CD4-positive, CD25-positive, alpha-beta regulatory T cell (primary cell): ENCODE results near the gene LRRC42. TPM values are rescaled to one million over a fixed set of nuclear protein-coding genes. Genes with fewer than 3 reads are reported as not detected.

Experiments used
- ATAC-seq, 2 donors: fragments of 150-1000 bp; cut with Tn5 transposase; one replicate each; pipeline ENCODE4 v1.10.0; 2021; ENCODE audit warnings: low read depth in 2 of 2, moderate number of reproducible peaks in 2 of 2, moderate library complexity in 1 of 2
- DNase-seq, 3 donors: peaks; one replicate each; pipeline versions ENCODE4 v3.0.0 to v3.0.0-alpha.2; 2012 to 2022; ENCODE audit warnings: mixed read lengths in 1 of 3
- H3K27ac ChIP-seq: one replicate; pipeline ENCODE4 v1.7.0; 2013; ENCODE audit warnings: mild to moderate bottlenecking, low read length; ENCODE audit not compliant: insufficient read depth, poor library complexity, severe bottlenecking
- H3K27me3 ChIP-seq: one replicate; pipeline ENCODE4 v1.7.0; 2013; ENCODE audit warnings: low read length; ENCODE audit not compliant: control insufficient read depth, insufficient read depth
- H3K36me3 ChIP-seq: one replicate; pipeline ENCODE4 v1.7.0; 2013; ENCODE audit warnings: mild to moderate bottlenecking, low read length, moderate library complexity; ENCODE audit not compliant: control insufficient read depth, insufficient read depth
- H3K4me1 ChIP-seq: 2 replicates; pipeline ENCODE4 v1.7.0; 2013; ENCODE audit warnings: mild to moderate bottlenecking, low read length; ENCODE audit not compliant: insufficient read depth, control insufficient read depth, poor library complexity, severe bottlenecking
- H3K4me3 ChIP-seq: one replicate; pipeline ENCODE4 v1.7.0; 2013; ENCODE audit warnings: low read depth, mild to moderate bottlenecking, low read length, moderate library complexity
- H3K9me3 ChIP-seq, 2 experiments: 1 replicate in 1 of 2; 2 replicates in 1 of 2; pipeline ENCODE4 v1.7.0; 2013; ENCODE audit warnings: low read length in 2 of 2, mild to moderate bottlenecking in 1 of 2, moderate library complexity in 1 of 2; ENCODE audit not compliant: control insufficient read depth in 2 of 2
- H3K27ac Mint-ChIP-seq, 3 donors: one replicate each; pipeline ENCODE4 v1.8.0; 2020 to 2022; ENCODE audit warnings: mild to moderate bottlenecking in 3 of 3, mixed read lengths in 3 of 3, moderate library complexity in 2 of 3
- H3K27me3 Mint-ChIP-seq: one replicate; pipeline ENCODE4 v1.8.0; 2022; ENCODE audit warnings: mild to moderate bottlenecking, mixed read lengths
- H3K36me3 Mint-ChIP-seq: one replicate; pipeline ENCODE4 v1.8.0; 2020; ENCODE audit warnings: mixed read lengths
- H3K4me1 Mint-ChIP-seq, 4 donors: one replicate each; pipeline ENCODE4 v1.8.0; 2020 to 2022; ENCODE audit warnings: mixed read lengths in 4 of 4, mild to moderate bottlenecking in 1 of 4
- H3K4me3 Mint-ChIP-seq, 4 donors: one replicate each; pipeline ENCODE4 v1.8.0; 2020 to 2022; ENCODE audit warnings: mild to moderate bottlenecking in 4 of 4, mixed read lengths in 4 of 4, moderate library complexity in 3 of 4
- H3K9me3 Mint-ChIP-seq, 7 donors: one replicate each; pipeline ENCODE4 v1.8.0; 2020 to 2022; ENCODE audit warnings: mixed read lengths in 7 of 7, mild to moderate bottlenecking in 3 of 7, moderate library complexity in 2 of 7
- polyA plus RNA-seq, 4 donors: library from polyadenylated mRNA; unstranded; fragments of 300-500 nt; fragmentation: Illumina TruSeq; gene quantifications; one replicate each; pipeline ENCODE4 v1.2.3, GENCODE V29; 2021
- total RNA-seq: library from RNA; stranded (reverse); gene quantifications from one replicate; pipeline ENCODE4 v1.2.3, GENCODE V29; 2022

The LRRC42 gene
- total and polyA plus RNA-seq, 5 donors from 2014 or later, result 6.9 to 11.9 (median 8.0) TPM

DNA sequence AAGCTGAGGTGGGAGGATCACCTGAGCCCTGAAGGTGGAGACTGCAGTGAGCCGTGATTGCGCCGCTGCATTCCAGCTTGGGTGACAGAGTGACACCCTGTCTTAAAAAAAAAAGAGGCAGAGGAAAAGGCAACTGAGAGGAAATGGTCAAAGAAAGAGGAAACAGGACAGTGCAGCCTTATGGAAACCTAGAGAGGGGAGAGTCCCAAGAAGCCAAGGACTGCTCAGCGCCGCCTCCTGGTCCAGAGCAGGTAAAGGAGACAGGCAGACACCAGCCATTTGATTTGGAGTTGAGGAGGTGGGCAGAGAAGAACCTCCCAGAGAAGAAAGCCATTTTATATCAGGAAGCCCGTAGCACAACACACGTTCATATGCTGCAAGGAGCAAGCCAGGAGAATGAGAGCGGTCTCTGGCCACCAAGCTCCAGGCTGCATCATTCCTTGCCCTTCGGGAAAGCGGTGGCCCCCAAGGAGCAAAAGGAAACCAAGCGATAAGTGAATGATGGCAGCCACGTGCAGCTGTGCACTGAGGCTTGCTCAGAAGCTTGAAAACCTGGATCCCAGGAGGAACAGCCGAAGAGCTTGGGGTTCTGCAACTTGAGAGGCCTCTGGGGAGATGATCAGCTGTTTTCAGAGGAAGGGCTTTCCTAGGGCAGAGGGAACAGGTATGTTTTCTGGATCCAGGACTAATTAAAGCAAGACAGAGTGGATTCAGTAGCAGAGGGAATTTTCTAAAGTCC is 33.7 kb downstream of the LRRC42 start:
- Mint-ChIP-seq H3K9me3 (no peaks in the 10 kb centered on the region), H3K4me3 (no peak overlapping the region), H3K27ac (peak overlapping the region in 1 of 3 donors; percentile 61), H3K27me3 (peaks cover 6% of the 10 kb centered on the region), H3K36me3 (peaks cover 8% of the 10 kb centered on the region), H3K4me1 (no peaks in the 10 kb centered on the region)
- Histone ChIP-seq H3K4me1 (no peaks in the 10 kb centered on the region), H3K9me3 (no peaks in the 10 kb centered on the region), H3K27ac (no peak overlapping the region), H3K27me3 (no peaks in the 10 kb centered on the region), H3K36me3 (no peaks in the 10 kb centered on the region), H3K4me3 (no peak overlapping the region)
- no peak for ATAC-seq
- no peak for DNase-seq

DNA sequence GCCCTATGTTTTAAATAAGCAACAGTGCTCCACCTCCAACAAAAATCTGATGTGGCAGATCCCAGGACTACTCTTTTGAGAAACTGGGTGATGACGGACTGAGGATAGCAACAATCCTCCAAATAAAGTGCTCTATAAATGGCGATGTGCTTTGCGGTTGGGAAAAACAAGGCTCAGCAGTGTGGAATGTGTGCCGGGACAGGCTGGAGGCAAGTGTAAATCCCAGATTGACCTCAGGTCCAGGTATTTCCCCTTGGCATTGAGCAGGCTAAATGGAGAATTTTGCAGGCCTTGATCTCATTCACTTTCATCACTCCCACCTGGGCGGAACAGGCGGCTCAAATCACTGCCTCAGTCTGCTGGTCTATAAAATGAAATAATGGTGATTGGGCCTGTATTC is 35.1 kb downstream of the LRRC42 start:
- no peaks in the 10 kb centered on the region for H3K36me3 Mint-ChIP-seq
- H3K27ac ChIP-seq, result no peak overlapping the region
- H3K9me3 ChIP-seq, result no peaks in the 10 kb centered on the region
- H3K27me3 ChIP-seq, result no peaks in the 10 kb centered on the region
- H3K36me3 ChIP-seq, result no peaks in the 10 kb centered on the region
- H3K9me3 Mint-ChIP-seq, result no peaks in the 10 kb centered on the region
- ATAC-seq (no peak), DNase-seq (no peak)
- H3K4me3 ChIP-seq, result no peak overlapping the region
- no peak overlapping the region for H3K27ac Mint-ChIP-seq
- H3K27me3 Mint-ChIP-seq, result peaks cover 6% of the 10 kb centered on the region
- peaks cover 0 to 6% (median 0%) of the 10 kb centered on the region in 4 donors for H3K4me1 Mint-ChIP-seq
- no peaks in the 10 kb centered on the region for H3K4me1 ChIP-seq
- no peak overlapping the region for H3K4me3 Mint-ChIP-seq

DNA sequence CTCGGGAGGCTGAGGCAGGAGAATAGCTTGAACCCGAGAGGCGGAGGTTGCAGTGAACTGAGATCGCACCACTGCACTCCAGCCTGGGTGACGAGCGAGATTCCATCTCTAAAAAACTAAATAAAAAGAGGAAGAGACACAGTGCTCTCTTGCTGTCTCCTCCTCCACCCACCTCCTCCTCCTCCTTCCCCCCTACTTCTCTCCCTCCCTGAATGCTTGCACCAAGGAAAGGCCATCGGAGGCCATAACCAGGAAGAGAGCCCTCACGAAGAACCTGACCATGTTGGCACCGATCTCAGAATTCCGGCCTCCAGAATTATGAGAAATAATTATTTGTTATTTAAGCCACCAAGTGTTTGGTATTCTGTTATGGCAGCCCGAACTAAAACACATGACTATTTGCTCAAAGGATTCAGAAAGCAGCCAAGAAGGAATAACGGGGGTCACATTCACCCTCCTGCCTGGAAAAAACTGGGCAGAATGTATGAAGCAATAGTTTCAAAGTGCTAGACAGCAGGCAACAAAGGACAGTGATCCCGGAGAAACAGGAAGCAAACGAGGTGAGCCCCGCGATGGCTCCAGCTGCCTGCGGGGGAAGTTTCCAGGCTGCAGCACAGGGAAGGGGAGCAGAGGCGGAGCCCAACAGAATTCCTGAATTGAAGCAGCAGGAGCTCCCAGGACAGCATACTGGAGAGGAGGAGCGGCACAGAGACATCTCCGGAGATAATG is 36.0 kb downstream of the LRRC42 start:
- H3K27ac ChIP-seq, result no peak overlapping the region
- no peak for DNase-seq
- H3K4me3 Mint-ChIP-seq, result no peak overlapping the region

DNA sequence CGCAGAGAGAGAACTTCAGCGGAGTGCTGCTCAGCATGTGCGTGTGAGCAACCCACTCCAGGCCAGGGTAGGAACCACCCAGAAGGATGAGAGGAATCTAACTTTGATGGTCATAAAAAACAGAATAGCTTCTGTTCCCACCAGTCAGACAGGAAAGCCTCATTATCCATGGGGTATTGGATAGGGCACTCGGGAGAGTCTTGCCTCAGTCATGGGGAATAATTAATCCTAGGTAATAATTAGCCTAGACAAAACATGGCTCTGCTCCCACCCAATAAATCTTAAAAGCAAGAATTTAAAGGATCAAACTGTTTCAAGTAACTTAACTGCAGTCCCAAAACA is 36.6 kb downstream of the LRRC42 start:
- peaks cover 0 to 11% (median 3%) of the 10 kb centered on the region in 4 donors for H3K4me1 Mint-ChIP-seq
- H3K27me3 Mint-ChIP-seq, result peaks cover 6% of the 10 kb centered on the region
- no peaks in the 10 kb centered on the region for H3K9me3 ChIP-seq
- no peaks in the 10 kb centered on the region for H3K36me3 Mint-ChIP-seq
- no peaks in the 10 kb centered on the region for H3K9me3 Mint-ChIP-seq
- H3K4me3 Mint-ChIP-seq, result no peak overlapping the region
- no peak overlapping the region for H3K4me3 ChIP-seq
- H3K27ac ChIP-seq, result no peak overlapping the region
- H3K4me1 ChIP-seq, result no peaks in the 10 kb centered on the region
- ATAC-seq, result no peak
- H3K27ac Mint-ChIP-seq, result no peak overlapping the region
- H3K36me3 ChIP-seq, result no peaks in the 10 kb centered on the region
- H3K27me3 ChIP-seq, result no peaks in the 10 kb centered on the region
- no peak for DNase-seq

More for the DNA sequence above, 36.0 kb downstream of the LRRC42 start:
- Mint-ChIP-seq H3K27me3 (peaks cover 6% of the 10 kb centered on the region), H3K27ac (no peak overlapping the region), H3K4me1 (peaks cover 0 to 11% (median 2%) of the 10 kb centered on the region in 4 donors), H3K36me3 (no peaks in the 10 kb centered on the region), H3K9me3 (no peaks in the 10 kb centered on the region)
- Histone ChIP-seq H3K4me1 (no peaks in the 10 kb centered on the region), H3K4me3 (no peak overlapping the region), H3K36me3 (no peaks in the 10 kb centered on the region), H3K9me3 (no peaks in the 10 kb centered on the region), H3K27me3 (no peaks in the 10 kb centered on the region)
- no peak for ATAC-seq

DNA sequence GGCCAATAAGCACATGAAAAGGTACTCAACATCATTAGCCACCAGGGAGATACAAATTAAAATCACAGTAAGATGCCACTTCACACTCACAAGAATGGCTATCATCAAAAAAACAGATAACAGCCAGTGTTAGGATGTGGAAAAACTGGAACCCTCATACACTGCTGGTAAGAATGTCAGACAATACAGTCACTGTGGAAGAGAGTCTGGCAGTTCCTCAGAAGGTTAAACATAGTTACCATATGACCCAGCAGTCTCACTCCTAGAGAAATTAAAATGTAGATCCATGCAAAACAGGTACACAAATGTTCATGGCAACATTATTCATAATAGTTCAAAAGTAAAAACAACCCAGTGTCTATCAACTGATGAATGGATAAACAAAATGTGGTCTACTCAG is 38.6 kb downstream of the LRRC42 start:
- H3K4me3 ChIP-seq, result no peak overlapping the region
- H3K4me1 Mint-ChIP-seq, result peaks cover 0 to 11% (median 3%) of the 10 kb centered on the region in 4 donors
- no peaks in the 10 kb centered on the region for H3K9me3 Mint-ChIP-seq
- no peaks in the 10 kb centered on the region for H3K36me3 Mint-ChIP-seq
- H3K27ac ChIP-seq, result no peak overlapping the region
- no peak overlapping the region for H3K4me3 Mint-ChIP-seq
- no peaks in the 10 kb centered on the region for H3K4me1 ChIP-seq
- no peaks in the 10 kb centered on the region for H3K9me3 ChIP-seq
- H3K27ac Mint-ChIP-seq, result no peak overlapping the region
- no peaks in the 10 kb centered on the region for H3K27me3 ChIP-seq
- no peaks in the 10 kb centered on the region for H3K36me3 ChIP-seq
- H3K27me3 Mint-ChIP-seq, result peaks cover 10% of the 10 kb centered on the region
- DNase-seq (no peak), ATAC-seq (no peak)

DNA sequence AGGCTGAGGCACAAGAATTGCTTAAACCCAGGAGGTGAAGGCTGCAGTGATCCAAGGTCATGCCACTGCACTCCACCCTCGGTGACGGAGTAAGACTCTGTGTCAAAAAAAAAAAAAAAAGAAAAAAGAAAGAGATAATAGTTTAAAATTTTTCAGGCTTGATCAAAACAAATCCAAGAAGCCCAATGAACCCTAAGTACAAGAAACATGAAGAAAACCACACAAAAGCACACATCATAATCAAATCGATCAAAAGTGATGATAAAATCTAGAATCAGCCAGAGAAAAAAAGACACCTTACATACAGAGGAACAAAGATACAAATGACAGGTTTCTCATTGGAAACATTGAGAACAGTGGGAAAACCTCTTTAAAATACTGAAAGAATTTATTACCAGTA is 40.3 kb downstream of the LRRC42 start:
- ATAC-seq, result no peak
- peaks cover 7% of the 10 kb centered on the region for H3K27me3 Mint-ChIP-seq
- H3K27ac ChIP-seq, result no peak overlapping the region
- H3K36me3 Mint-ChIP-seq, result no peaks in the 10 kb centered on the region
- no peak overlapping the region for H3K4me3 Mint-ChIP-seq
- no peaks in the 10 kb centered on the region for H3K27me3 ChIP-seq
- no peaks in the 10 kb centered on the region for H3K9me3 ChIP-seq
- H3K4me1 Mint-ChIP-seq, result peaks cover 0 to 11% (median 3%) of the 10 kb centered on the region in 4 donors
- no peak overlapping the region for H3K4me3 ChIP-seq
- no peaks in the 10 kb centered on the region for H3K9me3 Mint-ChIP-seq
- no peaks in the 10 kb centered on the region for H3K36me3 ChIP-seq
- H3K4me1 ChIP-seq, result no peaks in the 10 kb centered on the region
- H3K27ac Mint-ChIP-seq, result peak overlapping the region in 1 of 3 donors; percentile 10
- DNase-seq, result peak in 1 of 3 donors; percentile 2

DNA sequence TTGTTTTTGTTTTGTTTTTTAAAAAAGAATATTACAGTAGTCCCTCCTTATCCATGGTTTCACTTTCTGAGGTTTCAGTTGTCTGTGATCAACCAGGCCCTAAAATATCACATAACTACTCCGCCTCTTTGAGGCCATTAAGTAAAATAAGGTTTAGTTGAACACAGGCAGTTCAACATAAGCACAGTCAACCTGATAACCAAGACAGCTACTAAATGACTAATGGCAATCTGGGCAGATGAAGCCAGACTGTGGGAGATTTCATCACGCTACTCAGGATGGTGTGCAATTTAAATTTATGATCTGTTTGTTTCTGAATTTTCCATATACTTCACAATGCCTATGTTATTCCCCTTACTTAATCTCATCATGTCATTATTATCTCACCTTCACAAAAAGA is 41.7 kb downstream of the LRRC42 start:
- peak in 1 of 3 donors; percentile 18 for DNase-seq
- Mint-ChIP-seq H3K9me3 (no peaks in the 10 kb centered on the region), H3K27me3 (peaks cover 7% of the 10 kb centered on the region), H3K4me1 (peaks cover 0 to 11% (median 3%) of the 10 kb centered on the region in 4 donors), H3K4me3 (no peak overlapping the region), H3K36me3 (no peaks in the 10 kb centered on the region), H3K27ac (peak overlapping the region in 1 of 3 donors; percentile 51)
- no peak overlapping the region for H3K4me3 ChIP-seq
- no peak overlapping the region for H3K27ac ChIP-seq
- ATAC-seq, result no peak
- no peaks in the 10 kb centered on the region for H3K9me3 ChIP-seq
- no peaks in the 10 kb centered on the region for H3K4me1 ChIP-seq
- no peaks in the 10 kb centered on the region for H3K27me3 ChIP-seq
- no peaks in the 10 kb centered on the region for H3K36me3 ChIP-seq
